ENCODE data around the gene RAB21.

The RAB21 gene, protein sequence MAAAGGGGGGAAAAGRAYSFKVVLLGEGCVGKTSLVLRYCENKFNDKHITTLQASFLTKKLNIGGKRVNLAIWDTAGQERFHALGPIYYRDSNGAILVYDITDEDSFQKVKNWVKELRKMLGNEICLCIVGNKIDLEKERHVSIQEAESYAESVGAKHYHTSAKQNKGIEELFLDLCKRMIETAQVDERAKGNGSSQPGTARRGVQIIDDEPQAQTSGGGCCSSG

DNA sequence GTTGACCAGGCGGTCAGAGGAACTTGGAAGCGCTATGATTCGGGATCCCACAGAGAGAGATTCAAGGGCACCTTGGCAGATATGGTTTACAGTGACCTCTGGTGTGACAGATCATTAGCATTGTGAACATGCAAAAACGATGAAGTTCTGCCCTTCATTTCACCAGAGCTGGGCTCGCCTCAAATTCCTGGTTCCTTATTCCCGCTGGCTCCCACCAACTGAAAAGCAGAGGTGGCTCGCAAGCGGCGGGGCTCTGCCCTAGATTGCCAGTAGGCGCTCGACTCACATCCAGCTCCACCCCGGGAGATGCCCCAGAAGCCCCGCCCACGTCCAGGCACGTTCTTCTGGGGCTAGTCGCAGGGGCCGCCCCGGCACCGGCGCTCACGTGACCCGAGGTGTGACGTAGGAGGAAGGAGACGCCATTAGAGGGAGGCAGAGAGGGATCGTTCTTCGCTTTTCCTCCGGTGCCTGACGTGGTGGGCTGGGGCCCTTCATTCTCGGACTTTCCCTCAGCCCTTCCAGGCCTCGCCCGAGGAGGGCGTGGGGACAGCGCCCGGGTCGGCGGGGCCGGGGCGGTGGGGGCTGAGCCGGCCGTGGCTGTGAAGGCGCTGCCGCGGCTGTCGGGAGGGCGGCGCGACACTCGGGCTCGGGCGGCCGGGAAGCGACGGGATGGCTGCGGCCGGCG, at the start of gene RAB21:
Gene RAB21, plus strand, starts transcription at position 403 of the 685 bp plus-strand sequence. Its CDS starts 267 bp downstream, at position 670.
- DNase-seq = peak; percentile 96

DNA sequence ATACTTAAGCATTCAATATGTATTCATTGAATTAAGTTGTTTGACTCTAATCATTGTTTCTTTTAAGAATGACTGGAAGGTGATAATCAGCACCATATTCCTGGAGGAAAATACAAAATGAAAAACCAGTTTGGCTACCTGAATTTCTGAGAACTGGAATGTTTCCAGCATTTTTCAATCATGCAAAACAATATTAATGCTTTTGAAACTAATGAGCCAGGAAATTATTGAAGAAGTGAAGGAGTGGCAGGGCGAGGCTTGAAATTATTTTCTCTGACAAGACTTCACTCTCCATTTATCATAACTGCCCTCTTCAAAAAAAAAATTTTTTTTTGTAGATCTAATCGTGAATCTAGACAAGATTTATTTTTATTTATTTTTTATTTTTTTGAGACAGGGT, 49.7 kb upstream of the RAB21 start:
- no peak for DNase-seq

DNA sequence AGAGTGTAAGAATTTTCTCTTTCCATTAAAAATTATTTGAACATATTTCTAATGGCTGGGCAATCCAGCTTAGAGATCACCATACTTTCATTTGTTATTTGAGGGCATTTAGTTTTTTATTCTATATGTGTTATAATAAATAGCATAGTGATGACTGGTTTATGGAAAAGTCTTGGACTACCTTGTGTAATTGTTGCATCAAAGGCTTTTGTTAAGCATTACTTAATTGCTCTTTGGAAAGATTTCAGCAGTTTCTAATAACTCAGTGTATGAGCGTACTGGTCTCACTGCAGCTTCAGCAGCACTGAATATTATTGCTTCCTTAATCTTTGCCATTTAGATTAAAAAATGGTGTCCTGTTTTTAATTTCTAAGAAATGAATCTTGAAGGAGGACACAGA, 46.0 kb upstream of the RAB21 start:
- no peak for DNase-seq

DNA sequence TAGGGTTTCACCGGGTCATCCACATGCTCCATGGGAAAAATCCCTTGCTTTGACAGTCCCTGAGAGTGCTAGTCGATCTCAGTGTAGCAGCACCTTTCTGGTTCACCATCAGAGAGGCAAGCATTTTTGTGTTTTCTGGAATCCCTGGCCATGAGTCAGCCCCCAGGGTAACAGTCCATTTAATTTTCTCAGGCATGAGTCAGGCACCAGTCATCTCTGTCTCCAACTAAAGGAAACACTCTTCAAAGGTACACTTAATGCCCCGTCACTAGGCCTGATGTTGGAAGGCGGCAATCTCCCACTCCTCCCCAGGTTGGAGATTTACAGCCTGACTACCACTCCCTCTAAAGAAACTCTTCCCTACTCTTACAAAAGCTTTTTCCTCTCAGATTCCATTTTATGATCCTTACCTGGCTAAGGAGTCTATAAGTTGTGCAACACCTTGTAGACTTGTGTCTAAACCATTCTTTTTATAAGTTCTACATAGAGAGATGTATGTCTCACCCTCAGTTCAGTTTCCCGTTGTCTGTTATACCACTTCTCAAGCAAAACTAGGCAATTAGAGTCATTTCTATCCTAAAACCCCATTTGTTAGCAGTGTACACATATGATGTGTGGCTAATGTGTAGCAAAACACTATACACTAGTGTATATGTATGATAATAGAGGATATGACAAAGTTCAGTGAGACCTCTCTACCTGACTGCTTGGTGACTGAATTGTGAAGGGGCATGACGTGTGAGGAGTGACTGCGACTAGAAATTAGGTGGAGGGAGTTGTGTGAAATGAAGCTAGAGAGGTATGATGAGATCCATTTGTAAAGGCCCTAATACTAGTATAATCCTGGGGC, 44.2 kb upstream of the RAB21 start:
- no peak for DNase-seq

DNA sequence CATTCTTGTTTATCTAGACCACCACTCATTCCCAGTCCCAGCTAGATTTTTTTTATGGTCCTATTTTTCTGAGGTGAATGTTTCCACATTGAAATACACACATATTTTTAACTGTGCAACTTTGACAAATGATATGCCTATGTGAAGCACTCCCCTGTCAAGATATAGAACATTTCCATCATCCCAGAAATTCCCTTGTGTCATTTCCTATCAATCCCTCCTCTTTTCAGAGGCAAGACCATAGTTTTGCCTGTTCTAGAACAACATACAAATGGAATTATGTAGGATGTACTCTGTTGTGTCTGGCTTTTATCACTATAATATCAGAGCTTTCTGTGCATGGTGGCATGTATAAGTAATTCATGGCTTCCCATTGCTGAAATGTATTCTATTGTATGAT, 36.1 kb upstream of the RAB21 start:
- no peak for DNase-seq

DNA sequence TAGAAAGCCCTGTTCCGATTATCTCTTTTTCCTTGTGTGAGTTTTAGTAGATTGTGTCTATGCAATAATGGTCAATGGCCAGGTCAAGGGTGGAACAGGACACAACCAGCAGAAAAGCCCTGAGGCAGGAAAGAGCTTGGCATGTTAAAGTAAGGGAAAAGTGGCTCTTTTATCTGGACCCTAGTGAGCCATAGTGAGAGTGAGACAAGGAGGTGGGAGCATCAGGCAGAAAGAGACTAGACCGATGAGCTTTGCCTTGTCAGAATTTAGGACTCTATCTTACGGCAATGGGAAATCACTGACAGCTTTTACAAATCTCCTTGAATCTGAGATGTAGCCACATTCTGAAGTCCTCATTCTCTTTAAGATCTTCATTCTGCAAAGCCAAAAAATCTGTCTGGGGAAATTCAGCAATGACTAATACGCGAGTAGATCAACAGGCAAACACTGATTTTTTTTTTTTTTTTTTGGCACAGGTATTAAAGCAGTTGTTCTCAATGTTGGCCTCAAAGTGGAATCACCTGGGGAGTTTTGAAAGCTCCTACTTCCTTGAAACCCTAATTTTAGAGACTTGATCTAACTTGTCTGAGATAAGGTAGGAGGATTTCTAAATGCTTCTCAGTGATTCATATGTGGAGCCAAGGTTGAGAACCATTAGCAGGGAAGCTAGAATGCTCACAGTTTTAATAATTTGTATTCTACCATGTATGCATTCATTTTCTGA, 34.9 kb upstream of the RAB21 start:
- DNase-seq = no peak

DNA sequence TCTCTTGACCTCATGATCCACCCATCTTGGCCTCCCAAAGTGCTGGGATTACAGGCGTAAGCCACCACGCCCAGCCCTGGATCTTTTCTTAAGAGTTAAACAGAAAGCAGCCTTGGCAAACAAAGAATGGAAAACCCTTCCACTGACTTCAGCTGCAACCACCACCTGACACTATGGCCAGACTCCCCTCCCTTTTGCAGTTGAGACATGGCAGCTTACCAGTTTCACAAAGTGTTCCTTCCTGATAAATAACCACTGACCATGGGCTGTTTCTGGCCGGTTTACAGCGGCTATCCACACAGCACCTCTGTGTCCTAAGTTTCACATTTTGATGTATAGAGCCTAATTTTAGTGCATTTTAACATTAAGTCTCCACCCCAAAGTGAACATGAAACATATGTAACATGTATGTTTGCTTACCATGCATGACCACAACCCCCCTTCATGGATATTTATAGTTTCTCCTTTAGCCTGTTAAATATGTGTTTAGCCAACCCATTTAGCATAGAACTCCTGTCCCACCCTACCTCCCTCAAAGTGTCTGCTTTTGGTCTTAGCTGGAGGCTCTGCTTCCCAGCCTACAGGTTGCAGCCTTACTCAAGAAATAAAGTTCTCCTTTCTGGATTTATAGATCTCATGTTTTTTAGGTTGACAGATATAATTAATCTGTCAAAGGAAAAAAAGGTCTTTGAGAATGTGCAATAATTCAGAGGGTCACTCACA, 32.7 kb upstream of the RAB21 start:
- DNase-seq = no peak

DNA sequence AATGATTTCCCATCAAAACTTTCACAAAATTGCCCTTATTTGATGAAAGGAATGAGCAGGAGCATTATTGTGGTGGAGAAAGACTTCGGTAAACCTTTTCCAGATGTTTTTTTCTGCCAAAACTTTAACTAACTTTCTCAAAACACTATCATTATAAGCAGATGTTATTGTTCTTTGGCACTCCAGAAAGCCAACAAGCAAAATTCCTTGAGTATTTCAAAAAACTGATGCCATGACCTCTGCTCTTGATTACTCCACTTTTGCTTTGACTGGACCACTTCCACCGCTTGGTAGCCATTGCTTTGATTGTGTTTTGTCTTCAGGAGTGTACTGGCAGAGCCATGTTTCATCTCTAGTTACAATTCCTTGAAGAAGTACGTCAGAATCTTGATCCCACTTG, 29.7 kb upstream of the RAB21 start:
- no peak for DNase-seq

DNA sequence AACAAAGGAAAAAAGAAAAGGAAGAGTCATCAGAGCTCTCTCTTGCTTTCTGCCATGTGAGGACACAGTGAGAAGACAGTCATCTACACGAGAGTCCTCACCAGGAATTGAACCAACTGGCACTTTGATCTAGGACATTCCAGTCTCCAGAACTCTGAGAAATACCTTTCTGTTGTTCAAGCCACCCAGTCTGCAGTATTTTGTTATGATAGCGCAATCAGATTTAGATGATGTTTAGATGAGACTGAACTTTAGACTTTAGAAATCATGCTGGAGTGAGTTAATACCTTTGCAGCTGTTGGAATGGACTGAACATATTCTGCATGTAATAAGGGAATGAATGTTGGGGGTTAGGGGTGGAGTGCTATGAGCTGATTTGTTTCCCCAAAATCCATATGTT, 28.1 kb upstream of the RAB21 start:
- DNase-seq = no peak

DNA sequence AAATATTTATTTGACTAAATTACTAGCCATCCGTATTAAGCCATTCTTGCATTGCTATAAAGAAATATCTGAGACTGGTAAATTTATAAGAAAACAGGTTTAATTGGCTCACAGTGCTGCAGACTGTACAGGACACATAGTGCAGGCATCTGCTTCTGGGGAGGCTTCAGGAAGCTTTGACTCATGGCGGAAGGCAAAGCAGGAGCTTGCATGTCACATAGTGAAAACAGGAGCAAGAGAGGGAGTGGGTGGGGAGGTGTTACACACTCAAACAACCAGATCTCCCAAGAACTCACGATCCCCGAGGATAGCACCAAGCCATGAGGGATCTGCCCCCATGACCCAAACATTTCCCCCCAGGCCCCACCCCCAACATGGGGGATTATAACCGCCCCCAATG, 26.7 kb upstream of the RAB21 start:
- DNase-seq = no peak

DNA sequence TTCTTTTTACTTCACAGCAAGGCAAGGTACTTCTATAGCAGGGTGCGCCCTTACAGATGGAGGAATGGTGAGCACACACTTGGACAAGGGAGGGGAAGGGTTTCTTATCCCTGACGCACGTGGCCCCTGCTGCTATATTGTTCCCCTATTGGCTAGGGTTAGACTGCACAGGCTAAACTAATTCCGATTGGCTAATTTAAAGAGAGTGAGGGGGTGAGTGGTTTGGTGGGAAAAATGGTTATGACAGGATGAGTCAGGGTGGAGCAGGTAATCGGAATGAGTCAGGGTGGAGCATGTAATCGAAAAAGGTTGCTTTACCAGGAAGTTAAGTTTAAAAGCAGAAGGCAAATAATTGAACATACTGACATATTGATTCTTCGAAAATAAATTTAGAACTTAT, 23.7 kb upstream of the RAB21 start:
- DNase-seq = no peak

DNA sequence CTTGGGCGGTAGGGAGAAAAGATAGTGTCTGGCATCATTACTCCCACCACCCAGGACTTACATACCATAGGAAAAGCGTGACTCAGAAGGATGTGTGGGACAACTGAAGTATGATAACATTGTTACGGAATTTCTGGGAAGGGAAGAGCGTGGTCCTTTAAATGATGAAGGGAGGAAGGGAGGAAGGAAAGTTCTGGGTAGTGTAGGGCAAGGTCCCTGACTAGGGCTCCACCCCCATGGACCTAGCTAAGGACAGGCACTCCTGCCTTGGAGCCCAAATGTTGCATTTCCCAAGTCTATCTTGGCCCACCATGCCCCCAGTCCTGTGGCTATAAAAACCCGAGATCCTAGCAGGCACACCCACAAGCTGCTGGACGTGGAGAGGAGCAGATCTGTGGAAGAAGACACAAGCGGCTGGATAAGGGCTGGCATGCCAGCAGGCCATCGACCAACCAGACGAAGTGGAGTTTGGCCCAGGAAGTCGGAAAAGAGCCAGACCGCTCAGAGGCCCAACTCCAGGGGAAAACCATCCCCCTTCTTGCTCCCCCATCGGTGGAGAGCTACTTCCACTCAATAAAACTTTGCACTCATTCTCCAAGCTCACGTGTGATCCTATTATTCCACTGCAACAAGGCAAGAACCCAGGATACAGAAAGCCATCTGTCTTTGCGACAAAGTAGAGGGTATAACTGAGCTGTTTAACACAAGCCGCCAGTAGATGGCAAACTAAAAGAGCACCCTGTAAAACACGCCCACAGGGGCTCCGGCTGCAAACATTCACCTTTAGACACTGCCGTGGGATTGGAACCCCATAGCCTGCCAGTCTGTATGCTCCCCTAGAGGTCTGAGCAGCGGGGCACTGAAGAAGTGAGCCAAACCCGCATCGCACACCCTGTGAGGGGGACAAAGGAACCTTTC, 23.0 kb upstream of the RAB21 start:
- no peak for DNase-seq

DNA sequence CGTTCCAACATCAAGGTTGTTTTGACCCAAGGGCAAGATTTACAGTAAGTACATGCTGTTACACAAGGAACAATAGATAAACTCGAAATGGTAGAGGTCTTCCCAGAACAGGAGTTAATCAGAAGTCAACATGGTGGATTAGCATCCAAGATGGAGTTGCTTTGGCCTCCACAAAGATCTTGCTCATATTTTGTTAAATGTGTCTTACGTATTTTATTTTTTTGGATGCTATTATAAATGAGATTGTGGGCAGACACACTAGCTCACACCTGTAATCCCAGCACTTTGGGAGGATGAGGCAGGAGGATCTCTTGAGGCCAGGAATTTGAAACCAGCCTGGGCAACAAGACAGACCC, 22.3 kb upstream of the RAB21 start:
- no peak for DNase-seq

DNA sequence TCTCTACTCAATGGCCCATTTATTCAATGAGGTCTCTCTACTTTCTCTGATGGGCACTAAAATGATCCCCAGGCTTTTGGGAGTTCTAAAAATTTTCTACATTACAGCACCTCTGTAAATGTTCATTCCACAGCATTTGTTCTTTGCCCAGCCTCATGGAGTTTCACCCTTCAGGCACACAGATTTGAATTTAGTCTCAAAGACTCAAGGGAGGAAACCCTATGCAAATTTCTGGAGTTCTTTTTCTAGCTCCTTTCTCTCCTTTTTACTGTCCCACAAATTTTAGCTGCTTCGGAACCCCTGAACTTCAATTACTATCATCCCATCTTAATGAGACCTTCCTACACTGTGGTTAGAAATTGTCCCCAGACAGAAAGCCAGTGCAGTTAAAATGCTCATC, 17.5 kb upstream of the RAB21 start:
- DNase-seq = no peak

DNA sequence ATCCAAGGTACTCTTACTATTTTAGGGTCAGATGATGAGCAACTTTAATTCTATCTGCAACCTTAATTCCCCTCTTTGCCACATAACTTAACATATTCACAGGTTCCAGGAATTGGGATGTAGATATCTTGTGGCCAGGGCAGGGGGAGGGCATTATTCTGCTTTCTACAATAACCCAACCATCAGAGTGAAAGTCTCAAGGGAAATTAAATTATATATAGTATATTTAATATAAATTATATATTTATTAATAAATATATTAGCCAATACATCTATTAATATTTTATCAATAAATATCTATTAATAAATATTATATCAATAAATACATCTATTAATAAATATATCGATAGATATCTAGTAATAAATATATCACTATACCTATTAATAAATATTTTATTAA, 11.7 kb upstream of the RAB21 start:
- no peak for DNase-seq

DNA sequence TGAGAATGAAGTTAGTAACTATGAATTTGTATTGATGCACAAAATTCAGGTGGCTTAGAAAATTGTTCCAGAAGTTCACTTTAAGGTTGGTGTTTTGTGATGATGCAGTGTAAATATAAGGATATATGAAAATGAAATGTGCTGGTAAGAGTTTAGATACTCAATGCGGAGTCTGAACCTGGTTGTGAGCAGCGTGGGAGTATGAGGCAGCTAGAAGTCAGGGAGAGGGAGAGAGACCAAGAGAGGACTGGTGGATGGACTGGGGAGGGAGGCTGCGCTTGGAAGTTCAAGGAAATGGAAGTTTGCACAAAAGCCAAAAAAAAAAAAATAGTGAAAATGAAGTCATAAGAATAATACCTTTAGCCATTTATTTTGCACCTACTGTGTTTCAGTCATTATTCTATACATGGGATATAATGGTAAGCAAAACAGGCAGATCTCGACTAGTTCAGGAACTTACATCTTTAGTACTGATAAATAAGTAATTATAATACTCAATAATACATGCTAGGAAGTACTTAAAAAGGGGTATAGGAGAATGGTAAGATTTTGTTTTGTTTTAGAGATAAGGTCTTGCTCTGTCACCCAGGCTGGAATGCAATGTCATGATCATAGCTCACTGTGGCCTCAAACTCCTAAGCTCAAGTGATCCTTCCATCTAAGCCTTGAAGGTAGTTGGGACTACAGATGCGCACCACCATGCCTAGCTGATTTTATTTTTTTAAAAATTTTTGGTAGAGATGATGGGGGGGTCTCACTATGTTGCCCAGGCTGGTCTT, 10.0 kb upstream of the RAB21 start:
- DNase-seq = no peak

DNA sequence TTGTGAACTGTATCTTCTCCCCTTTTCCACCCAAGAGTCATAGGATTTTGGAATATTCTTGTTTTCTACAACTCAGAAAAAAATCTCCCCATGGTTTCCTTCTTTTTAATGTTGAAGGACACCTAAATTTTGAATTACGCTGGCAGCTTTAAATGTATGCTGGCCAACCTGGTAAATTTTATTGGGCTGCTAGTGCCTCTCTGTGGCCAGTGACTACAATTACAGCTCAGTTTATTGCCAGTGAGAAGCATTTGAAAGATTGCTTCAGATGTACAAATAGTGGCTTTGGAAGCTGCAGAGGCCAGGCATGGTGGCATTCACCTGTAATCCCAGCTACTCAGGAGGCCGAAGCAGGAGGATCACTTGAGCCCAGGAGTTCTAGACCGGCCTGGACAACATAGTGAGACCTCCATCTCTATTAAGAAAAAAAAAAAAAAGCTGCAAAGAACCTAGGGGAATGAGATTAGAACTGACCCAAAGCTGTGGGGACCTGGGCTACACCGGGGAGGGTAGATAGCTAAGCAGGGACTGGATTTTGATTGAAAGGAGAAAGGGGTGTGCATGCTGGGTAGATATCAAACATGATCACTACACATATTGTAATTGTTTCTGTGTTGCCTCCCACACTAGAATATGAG, 7.6 kb upstream of the RAB21 start:
- DNase-seq = peak; percentile 51

DNA sequence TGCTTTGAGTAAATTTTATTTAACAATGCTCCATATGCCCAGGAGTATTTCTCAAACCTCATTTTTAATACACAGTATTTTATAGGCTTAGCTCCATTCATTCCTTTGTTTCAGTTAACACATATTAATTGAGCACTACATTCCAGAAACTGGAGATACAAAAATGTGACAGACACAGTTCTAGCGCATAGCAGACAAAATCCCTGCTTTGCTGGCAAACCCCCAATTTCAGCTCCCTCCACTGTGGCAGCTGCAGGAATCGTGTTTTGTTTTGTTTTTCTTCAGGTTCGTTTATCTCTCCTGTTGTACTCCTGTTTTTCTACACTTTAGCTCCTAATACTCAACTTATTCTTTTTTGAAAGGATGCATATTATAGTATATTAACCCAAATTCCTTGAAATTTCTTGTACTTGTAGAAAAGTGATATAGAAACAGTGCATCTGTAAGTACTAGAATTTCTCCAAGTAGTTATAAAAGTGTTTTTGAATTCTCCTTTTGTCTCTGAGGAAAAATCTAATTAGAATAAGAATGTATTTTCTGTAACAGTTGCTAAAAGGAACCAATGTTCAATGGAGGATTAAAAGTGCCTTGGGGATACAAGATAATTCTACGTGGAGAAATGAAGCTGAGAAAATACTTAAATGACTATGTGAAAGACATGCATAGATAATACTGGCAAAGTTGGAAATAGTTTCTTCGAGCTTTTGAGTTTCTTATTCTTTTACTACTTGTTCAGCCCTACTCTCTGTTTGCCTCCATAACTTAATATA, 6.4 kb upstream of the RAB21 start:
- no peak for DNase-seq

DNA sequence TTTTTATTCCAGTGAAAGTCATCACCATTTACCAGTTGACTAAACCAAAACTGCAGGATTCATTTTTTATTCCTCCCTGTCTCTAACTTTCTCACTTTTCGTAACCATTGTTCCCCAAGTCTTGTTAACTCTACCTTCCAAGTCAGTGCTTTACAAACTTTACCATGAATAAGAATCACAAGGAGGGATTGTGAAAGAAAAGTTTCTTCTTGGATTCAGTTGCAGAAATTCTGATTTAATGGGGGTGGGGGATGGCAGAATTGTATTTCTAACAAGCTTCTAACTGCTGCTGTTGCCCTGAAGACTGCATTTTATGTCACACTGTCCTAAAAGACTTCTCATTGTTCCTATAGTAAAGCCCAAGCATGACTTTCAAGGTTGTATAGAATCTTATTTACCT, 5.0 kb upstream of the RAB21 start:
- DNase-seq = no peak

DNA sequence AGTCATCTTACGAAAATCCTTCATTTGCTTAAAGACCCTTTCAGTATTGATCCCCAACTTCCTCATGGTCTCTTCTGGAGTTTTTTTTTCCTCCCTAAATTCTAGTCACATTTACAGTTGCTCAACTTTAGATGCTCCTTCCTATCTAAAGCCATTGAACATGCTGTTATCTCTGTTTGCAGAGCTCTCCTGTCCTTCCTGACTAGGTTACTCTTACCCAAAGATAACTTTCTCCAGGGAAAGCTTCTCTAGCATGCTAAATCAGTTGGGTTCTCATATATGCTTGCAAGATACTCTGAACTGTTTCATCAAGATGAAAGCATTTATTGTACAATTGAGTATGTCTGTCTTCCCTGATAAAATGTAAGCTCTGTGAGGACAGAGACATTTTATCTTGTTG, 1.8 kb upstream of the RAB21 start:
- DNase-seq = no peak
